Prostate gland (tissue), 2 donors: ENCODE measurements around the gene ANGPTL7.

Experiments
- POLR2AphosphoS5 ChIP-seq: sonication (generic); formaldehyde crosslinking; IDR thresholded peaks from one replicate; pipeline ENCODE4 v1.6.1; 2017; ENCODE audit warnings: antibody characterized with exemption
- TF ChIP-seq, protein P1 (sequence below), 4 experiments: fragments of 200-600 bp in 2 of 4; fragments of 450-650 bp in 2 of 4; sonication (generic) in 2 of 4; IDR thresholded peaks; 1 replicate in 3 of 4; 2 replicates in 1 of 4; pipeline ENCODE4 v1.5.1; 2016 to 2019; ENCODE audit warnings: antibody characterized with exemption in 4 of 4, mild to moderate bottlenecking in 2 of 4, moderate library complexity in 2 of 4

DNA sequence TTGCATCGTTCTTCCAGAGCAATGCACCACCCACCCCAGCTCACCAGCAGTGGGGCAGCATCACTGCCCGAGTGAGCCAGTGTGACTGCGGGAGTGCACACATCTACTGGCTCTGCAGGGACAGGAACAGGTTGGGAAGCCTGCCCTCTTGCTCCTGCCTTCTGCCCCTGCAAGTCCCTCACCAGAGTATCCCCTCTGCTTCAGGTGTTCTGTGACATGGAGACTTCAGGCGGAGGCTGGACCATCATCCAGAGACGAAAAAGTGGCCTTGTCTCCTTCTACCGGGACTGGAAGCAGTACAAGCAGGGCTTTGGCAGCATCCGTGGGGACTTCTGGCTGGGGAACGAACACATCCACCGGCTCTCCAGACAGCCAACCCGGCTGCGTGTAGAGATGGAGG is 4.2 kb downstream of the ANGPTL7 start:
- TF ChIP-seq, protein P1, sequence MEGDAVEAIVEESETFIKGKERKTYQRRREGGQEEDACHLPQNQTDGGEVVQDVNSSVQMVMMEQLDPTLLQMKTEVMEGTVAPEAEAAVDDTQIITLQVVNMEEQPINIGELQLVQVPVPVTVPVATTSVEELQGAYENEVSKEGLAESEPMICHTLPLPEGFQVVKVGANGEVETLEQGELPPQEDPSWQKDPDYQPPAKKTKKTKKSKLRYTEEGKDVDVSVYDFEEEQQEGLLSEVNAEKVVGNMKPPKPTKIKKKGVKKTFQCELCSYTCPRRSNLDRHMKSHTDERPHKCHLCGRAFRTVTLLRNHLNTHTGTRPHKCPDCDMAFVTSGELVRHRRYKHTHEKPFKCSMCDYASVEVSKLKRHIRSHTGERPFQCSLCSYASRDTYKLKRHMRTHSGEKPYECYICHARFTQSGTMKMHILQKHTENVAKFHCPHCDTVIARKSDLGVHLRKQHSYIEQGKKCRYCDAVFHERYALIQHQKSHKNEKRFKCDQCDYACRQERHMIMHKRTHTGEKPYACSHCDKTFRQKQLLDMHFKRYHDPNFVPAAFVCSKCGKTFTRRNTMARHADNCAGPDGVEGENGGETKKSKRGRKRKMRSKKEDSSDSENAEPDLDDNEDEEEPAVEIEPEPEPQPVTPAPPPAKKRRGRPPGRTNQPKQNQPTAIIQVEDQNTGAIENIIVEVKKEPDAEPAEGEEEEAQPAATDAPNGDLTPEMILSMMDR (IDR thresholded peaks at IDR 0.05): no peak
- TF ChIP-seq POLR2AphosphoS5: no peak
